ENCODE data around the gene DENND2A. TPM values are rescaled to one million over a fixed set of nuclear protein-coding genes. Genes with fewer than 3 reads are reported as not detected.

The DENND2A gene
- total RNA-seq, 1 experiment from 2014 or later = not detected

DNA sequence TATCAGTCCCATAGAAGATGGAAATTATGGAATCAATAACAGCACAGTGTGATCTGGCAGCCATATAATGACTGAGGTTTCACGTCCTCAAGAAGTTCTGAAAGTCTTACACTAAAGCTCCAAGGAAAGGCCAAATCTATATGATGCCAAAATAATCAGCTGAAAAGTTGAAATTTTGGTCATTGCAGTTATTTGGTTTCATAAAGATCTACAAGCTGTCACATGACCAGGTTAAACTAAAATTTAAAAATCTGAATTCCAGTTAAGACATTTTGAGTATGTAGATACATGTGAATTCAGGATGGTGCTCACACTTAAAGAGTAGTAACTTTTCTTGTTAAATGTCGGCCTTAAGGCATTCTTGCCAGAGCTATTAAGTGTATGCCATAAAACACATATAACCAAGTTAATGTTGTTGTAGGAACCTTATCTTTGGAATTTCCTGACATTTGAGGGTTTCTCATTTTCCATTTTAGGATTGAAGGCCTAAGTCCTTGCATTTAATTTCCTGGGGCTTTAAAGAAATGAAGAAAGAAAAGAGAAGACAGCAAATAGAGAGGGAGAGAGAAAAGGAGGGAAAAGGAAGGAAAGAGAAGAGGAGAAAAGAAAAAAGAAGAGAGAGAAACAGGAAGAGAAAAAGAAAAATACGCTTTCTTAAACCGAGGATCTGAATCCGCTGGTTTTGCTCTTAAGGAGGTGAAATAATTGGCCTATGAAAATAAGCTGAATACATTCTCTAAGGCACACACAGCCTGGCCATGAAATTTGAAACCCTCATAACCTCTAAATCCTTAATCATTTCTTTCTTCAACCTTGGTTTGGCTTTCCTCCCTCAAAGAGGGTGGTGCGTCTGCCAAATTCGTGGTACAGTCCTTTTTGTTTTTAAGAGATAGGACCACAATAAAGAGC is 43.8 kb downstream of the DENND2A start:
- no TSS peak for BruUV-seq (replicated peaks)
- Mint-ChIP-seq H3K4me1 (ENCODE audit: low read depth, unreplicated experiment) (peaks cover 2% of the 10 kb centered on the region), H3K4me3 (ENCODE audit: low read depth, unreplicated experiment) (no peak overlapping the region), H3K27me3 (ENCODE audit: unreplicated experiment) (peaks cover 21% of the 10 kb centered on the region), H3K9me3 (ENCODE audit: low read depth, unreplicated experiment) (no peaks in the 10 kb centered on the region), H3K27ac (ENCODE audit: unreplicated experiment) (no peak overlapping the region), H3K36me3 (ENCODE audit: insufficient read depth, unreplicated experiment) (no peaks in the 10 kb centered on the region)
- intact Hi-C loops (cut with micrococcal nuclease; ENCODE audit: unreplicated experiment) = no loop called here
- DNase-seq = no peak
- TF ChIP-seq, protein P1, sequence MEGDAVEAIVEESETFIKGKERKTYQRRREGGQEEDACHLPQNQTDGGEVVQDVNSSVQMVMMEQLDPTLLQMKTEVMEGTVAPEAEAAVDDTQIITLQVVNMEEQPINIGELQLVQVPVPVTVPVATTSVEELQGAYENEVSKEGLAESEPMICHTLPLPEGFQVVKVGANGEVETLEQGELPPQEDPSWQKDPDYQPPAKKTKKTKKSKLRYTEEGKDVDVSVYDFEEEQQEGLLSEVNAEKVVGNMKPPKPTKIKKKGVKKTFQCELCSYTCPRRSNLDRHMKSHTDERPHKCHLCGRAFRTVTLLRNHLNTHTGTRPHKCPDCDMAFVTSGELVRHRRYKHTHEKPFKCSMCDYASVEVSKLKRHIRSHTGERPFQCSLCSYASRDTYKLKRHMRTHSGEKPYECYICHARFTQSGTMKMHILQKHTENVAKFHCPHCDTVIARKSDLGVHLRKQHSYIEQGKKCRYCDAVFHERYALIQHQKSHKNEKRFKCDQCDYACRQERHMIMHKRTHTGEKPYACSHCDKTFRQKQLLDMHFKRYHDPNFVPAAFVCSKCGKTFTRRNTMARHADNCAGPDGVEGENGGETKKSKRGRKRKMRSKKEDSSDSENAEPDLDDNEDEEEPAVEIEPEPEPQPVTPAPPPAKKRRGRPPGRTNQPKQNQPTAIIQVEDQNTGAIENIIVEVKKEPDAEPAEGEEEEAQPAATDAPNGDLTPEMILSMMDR (IDR thresholded peaks at IDR 0.05; ENCODE audit: unreplicated experiment) = no peak
- CTCF ChIA-PET = interaction anchor here (1.1 kb wide), 1 partner anchor 45 kb away, joined by 3 read pairs; no protein-coding TSS in a partner anchor

- BruUV-seq (replicated peaks) = no TSS peak
- no peak for DNase-seq
- H3K9me3 Mint-ChIP-seq (ENCODE audit: low read depth, unreplicated experiment) = no peaks in the 10 kb centered on the region
- TF ChIP-seq, protein P1 (IDR thresholded peaks at IDR 0.05; ENCODE audit: unreplicated experiment) = no peak
- H3K27me3 Mint-ChIP-seq (ENCODE audit: unreplicated experiment) = peaks cover 12% of the 10 kb centered on the region
- H3K4me3 Mint-ChIP-seq (ENCODE audit: low read depth, unreplicated experiment) = no peak overlapping the region
- H3K4me1 Mint-ChIP-seq (ENCODE audit: low read depth, unreplicated experiment) = peaks cover 8% of the 10 kb centered on the region
- CTCF ChIA-PET = interaction anchor here (0.5 to 0.7 kb wide), 2 partner anchors 127 to 525 kb away, joined by 3 to 8 read pairs; no protein-coding TSS in a partner anchor
- H3K36me3 Mint-ChIP-seq (ENCODE audit: insufficient read depth, unreplicated experiment) = no peaks in the 10 kb centered on the region
- H3K27ac Mint-ChIP-seq (ENCODE audit: unreplicated experiment) = no peak overlapping the region
- intact Hi-C loops (cut with micrococcal nuclease; ENCODE audit: unreplicated experiment) = no loop called here
These were observed 45.0 kb downstream of the DENND2A start for GRCh38 chr7:140595468-140596092.

DNA sequence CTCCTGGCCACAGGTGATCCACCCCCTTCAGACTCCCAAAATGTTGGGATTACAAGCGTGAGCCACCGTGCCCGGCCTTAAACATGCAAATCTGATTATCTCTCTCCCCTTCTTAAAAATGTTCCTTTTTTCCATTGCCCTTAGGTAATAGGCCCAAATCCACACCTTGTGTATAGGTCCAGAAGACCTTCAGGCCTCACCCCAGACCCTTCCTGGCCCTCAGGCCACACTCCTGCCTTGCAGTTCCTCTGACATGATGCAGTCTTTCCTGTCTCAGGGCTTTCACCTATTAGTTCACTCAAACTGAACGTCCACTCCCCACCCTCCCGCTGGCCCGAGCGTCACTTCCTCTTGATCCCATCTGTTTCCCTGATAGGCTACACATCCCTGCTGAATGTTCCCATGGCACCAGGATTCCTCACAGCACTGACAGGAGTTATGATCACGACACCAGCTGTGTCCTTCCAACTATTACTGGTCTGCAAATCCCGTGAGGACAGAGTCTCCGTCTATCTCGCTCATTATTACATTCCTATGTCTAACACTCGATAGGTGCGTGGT is 46.4 kb downstream of the DENND2A start:
- H3K9me3 Mint-ChIP-seq (ENCODE audit: low read depth, unreplicated experiment) = no peaks in the 10 kb centered on the region
- CTCF ChIA-PET = no interaction called here
- no peaks in the 10 kb centered on the region for H3K36me3 Mint-ChIP-seq (ENCODE audit: insufficient read depth, unreplicated experiment)
- H3K4me1 Mint-ChIP-seq (ENCODE audit: low read depth, unreplicated experiment) = peaks cover 8% of the 10 kb centered on the region
- no TSS peak for BruUV-seq (replicated peaks)
- H3K4me3 Mint-ChIP-seq (ENCODE audit: low read depth, unreplicated experiment) = no peak overlapping the region
- DNase-seq = no peak
- intact Hi-C loops (cut with micrococcal nuclease; ENCODE audit: unreplicated experiment) = no loop called here
- no peak overlapping the region for H3K27ac Mint-ChIP-seq (ENCODE audit: unreplicated experiment)
- TF ChIP-seq, protein P1 (IDR thresholded peaks at IDR 0.05; ENCODE audit: unreplicated experiment) = no peak
- H3K27me3 Mint-ChIP-seq (ENCODE audit: unreplicated experiment) = no peaks in the 10 kb centered on the region

DNA sequence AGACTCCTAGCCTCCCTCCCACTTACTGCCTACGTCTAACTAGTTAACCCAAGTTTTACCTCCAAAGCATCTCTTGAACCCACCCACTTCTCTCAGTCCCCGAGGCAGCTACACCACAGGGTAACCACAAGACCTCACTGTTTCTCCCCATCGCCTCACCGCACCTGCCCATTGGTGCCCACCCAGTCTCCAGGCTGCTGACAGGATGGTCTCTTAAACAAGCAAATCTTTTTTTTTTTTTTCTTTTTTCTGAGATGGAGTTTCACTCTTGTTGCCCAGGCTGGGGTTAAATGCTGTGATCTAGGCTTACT is 47.0 kb downstream of the DENND2A start:
- intact Hi-C loops (cut with micrococcal nuclease; ENCODE audit: unreplicated experiment) = no loop called here
- no peaks in the 10 kb centered on the region for H3K27me3 Mint-ChIP-seq (ENCODE audit: unreplicated experiment)
- H3K4me1 Mint-ChIP-seq (ENCODE audit: low read depth, unreplicated experiment) = peaks cover 8% of the 10 kb centered on the region
- no peak overlapping the region for H3K4me3 Mint-ChIP-seq (ENCODE audit: low read depth, unreplicated experiment)
- no TSS peak for BruUV-seq (replicated peaks)
- TF ChIP-seq, protein P1 (IDR thresholded peaks at IDR 0.05; ENCODE audit: unreplicated experiment) = no peak
- H3K9me3 Mint-ChIP-seq (ENCODE audit: low read depth, unreplicated experiment) = no peaks in the 10 kb centered on the region
- no peak for DNase-seq
- CTCF ChIA-PET = no interaction called here
- no peaks in the 10 kb centered on the region for H3K36me3 Mint-ChIP-seq (ENCODE audit: insufficient read depth, unreplicated experiment)
- H3K27ac Mint-ChIP-seq (ENCODE audit: unreplicated experiment) = no peak overlapping the region
